GM21447 (cell line): ENCODE measurements around the gene ACAA1.
"Not testable (repeated sequence)": the region's sequence is repeated elsewhere in the genome, so short reads cannot be mapped to it uniquely, and the experiment has no call there.

Experiments used
- ATAC-seq: cut with Tn5 transposase; IDR thresholded peaks from one replicate; pipeline ENCODE4 v1.9.1; 2021; ENCODE audit not compliant: unreplicated experiment

Gene ACAA1

DNA sequence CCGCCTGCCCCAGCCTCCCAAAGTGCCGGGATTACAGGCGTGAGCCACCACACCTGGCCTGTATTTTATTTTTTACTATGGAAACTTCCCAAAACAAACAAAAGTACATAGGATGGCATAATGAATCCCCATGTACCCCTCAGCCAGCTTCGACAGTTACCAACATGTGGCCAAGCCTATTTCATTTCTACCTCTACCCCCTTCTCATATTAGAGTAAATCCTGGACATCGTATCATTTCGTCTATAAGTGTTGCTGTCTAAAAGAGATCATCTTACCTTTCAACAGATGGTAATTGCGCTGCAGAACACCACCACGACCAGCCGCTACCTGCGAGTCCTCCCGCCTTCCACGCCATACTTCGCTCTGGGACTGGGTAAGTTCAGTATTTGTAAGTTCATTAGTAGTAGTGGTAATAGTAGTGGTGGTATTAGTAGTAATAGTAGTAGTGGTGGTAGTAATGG lies 53.0 kb downstream of the ACAA1 start:
- ATAC-seq = no peak

DNA sequence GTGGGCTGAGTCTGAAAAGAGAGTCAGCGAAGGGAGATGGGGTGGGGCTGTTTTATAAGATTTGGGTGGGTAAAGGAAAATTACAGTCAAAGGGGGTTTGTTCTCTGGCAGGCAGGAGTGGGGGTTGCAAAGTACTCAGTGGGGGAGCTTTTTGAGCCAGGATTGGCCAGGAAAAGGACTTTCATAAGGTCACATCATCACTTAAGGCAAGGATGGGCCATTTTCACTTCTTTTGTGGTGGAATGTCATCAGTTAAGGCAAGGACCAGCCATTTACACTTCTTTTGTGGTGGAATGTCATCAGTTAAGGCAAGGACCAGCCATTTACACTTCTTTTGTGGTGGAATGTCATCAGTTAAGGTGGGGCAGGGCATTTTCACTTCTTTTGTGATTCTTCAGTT lies 53.7 kb downstream of the ACAA1 start:
- ATAC-seq = not testable (repeated sequence)

DNA sequence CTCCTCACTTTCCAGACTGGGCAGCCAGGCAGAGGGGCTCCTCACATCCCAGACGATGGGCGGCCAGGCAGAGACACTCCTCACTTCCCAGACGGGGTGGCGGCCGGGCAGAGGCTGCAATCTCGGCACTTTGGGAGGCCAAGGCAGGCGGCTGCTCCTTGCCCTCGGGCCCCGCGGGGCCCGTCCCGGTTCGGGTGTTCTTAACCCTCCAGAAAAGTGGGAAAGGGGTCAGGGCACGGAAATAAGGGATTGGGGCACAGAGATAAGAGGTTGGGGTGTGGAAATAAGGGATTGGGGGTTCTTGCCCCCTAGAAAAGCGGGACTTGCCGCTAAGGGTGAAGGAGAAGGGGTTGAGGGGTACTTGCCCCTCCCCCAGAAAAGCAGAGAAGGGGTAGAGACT lies 54.6 kb downstream of the ACAA1 start:
- ATAC-seq = not testable (repeated sequence)

DNA sequence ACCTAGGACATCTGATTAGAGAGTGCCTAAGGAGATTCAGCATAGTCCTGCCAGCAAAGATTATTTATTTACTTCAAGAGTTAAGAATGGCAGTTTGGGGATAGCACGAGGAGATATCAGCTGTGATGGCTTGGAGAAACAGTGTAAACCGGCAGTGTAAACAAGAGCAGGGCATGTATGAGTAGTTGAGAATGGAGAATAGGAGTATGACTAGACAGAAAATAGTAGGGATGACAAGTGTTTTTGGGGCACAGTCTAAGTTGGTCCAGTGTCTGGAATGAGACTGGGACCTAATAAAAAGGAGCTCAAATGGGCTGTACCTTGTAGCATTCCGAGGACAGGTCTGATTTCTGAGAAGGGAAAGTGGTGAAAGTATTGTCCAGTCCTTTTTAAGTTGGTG lies 59.9 kb downstream of the ACAA1 start:
- ATAC-seq = not testable (repeated sequence)
